HG03442 (cell line): ENCODE measurements around the gene SPTBN1.

Experiments used
- ATAC-seq: cut with Tn5 transposase; IDR thresholded peaks from one replicate; pipeline ENCODE4 v1.9.1; 2021; ENCODE audit warnings: mild to moderate bottlenecking, moderate library complexity; ENCODE audit not compliant: unreplicated experiment

Gene SPTBN1

DNA sequence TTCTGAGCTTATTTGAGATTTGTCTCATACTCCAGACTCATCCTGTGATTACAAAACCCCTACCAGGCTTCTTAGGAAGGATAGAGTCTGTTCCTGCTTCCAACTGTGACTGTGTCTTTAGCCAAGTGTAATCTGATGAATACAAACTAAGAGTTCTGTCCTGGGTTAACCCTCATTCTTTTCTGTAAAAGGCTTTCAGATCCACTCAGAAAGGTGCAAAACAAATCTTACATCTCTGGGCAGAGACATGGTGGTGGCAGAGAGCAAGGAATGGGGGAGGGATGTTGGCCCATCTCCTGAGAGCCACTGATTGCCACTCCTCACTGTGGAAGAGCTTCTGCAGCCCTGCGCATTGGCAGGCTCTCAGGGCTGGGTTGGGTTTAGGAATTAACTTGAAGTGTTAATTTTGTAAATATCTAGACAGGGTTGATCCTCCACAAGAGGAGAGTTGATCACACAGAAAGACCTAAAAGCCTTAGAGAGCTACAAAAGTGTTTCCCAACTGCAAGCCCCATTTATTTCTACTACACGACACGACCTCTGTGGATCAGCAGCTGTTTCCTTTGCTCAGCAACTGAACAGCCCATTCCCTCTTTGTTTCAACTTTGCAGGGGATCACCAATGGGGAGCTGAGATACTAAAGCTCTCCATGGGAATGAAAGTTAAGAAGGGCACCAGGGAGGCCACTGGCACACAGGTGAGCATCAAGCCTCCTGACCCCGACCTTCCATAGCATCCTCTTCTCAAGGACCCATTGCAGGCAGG, 23.7 kb upstream of the SPTBN1 start:
- ATAC-seq = no peak

DNA sequence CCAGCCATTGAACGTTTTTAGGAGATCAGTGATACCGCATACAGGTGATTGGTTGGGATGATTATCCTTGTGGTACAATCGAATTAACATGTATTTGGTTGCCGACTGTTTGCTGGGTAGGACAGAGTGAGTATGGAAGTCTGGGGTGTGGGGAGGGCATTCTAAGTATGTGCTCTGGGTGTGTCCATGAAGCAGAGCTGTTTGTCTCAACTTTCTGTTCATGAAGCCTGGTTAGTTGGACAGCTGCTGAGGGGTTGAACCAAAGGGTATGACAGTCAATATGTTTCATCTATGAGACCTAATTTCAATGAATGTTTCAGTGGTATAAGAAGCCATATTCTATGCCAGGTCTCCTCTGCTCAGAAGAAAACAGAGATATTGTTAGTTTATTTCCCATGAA, 21.9 kb upstream of the SPTBN1 start:
- no peak for ATAC-seq

DNA sequence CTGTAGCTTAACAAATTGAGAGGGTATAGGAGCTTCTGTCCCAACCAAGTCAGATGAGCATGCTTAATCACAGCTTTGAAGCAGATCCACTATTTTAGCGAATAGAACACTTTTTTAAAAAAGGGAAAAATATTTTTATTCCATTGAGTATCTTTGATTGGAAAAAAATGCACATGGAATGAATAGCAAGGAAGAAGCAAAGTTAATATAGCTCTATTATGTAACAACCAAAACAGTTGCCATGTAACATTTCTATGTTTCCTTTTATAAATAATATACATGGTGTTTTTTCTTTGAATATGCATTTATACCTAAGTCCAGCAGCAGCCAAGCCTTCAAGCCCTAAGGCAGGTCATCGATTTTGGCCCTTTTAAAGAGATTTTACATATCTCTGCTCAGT, 21.4 kb upstream of the SPTBN1 start:
- ATAC-seq = no peak

DNA sequence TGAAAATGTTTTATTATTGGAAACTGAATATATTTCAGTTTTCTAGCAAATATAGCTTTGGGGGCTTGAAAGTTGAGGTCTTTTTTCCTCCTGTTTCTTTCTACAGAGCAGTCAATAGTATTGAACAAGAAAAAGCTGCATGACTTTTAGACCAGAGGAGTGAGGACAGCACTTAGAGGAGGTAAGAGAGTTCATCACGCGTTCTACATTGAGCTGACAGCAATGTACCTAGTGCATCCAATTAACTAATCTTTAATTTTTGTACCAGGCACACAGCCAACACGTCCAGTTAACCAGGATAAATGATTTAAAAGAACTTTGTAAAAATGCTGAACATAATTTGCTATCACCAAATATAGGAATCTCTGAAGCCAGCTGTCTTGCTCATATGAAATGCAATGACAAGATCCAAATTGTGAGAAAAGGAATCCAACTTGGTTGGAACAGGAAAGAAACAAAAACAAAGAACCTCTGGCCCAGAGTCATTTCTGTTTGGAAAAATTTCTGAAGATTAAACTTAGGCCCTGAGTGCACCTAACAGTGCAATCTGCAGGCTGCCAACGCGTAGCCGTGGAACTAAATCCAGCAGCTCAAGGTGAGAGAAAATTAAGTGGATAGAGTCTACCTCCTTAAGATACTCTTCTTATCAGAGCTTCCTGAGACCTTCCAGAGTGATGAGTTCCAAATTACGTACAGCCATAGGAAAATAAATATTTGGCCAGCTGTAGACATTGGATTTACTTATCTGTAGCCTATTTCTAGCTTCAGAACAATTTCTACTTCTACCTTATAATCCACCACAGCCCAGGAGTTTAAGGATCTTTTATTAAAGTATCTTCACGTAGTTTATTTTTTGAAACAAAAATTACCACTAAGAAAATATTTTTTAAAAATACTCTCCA, 20.6 kb upstream of the SPTBN1 start:
- no peak for ATAC-seq

DNA sequence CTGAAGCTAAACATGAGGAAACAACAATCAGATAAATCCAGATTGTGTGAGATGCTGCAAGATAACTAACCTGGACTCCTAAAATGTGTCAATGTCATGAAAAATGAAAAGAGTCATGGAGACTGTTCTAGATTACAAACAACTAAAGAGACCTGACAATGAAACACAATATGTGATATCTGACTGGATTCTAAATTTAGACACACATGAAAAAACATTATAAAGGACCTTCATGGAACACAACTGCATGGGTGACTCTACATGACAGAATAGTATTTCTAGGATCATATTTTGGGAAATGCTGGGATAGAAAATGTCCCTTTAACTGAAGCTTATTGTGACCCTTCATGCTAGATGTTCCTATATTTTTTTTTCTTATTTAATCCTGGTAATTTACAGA, 18.5 kb upstream of the SPTBN1 start:
- no peak for ATAC-seq

DNA sequence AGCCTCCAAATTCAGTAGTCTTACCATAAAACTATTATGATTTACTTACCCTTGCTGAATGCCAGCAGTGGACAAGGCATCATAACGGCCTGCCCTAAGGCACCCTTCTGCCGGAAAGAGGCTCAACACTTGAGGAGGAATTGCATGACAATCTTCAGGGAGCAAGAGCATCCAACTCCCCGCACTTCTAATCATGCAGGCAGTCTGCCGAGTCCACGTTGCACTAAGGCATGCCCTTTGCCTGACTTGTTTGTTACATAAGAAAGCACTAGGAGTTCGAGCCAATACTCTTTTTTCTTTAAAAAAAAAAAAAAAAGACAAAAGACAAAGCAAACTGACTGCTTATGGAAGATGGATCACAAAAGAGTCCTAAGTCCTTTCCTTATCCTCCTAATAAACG, 17.9 kb upstream of the SPTBN1 start:
- no peak for ATAC-seq

DNA sequence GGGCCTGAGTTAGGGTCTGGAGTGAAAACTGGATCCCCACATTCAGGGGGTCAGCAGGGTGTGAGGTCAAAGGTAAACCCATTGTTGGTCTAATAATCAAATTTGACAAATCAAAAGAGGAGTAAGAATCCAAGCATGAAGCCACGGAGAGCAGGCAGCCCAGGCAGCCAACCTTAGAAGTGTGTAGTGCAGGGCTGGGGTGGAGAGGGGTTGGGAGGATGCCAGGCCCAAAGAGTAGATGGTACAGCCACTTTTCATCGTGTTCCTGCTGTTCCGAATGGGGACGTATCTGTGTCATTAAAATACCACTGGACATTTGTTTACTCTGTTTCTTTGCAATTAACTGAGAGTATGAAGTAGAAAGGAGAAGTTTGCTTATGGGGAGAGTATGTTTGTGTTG, 16.5 kb upstream of the SPTBN1 start:
- no peak for ATAC-seq

DNA sequence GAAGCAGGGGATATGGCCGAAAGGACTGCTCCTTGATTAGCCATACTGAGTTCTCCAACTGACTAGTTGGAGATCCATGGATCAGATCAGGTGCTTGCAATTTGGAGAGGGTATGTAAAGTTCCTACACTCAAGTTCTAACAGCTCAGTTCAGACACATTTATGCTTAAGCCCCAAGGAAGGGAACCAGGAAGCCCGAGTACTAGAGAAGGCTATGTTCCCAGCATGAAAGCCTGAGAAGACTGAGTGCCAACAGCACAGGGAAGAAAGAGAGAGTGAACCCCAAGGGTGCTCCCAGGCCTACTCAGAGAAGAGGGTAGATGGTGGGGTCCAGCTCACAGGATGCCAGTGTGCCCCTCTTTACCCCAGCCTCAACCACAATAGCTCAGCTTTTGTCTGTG, 16.1 kb upstream of the SPTBN1 start:
- ATAC-seq = no peak

DNA sequence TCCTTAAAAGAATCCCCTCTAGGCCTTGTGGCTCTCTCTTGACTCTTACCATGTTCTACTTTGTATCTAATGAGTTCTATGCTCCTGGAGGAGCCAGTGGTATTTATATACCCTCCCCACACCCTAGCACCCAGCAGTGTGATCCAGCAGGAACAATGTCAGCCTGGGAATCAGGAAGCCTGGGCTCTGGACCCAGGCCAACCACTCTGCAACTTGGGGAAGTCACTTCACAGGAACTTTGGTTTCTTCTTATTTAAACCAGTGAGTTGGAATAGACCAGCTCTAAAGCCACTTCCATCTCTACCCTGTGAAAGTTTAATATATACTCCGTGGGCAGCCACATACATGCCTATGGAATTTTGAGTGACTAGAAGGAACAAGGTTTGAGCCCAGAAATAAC, 11.6 kb upstream of the SPTBN1 start:
- ATAC-seq = no peak

DNA sequence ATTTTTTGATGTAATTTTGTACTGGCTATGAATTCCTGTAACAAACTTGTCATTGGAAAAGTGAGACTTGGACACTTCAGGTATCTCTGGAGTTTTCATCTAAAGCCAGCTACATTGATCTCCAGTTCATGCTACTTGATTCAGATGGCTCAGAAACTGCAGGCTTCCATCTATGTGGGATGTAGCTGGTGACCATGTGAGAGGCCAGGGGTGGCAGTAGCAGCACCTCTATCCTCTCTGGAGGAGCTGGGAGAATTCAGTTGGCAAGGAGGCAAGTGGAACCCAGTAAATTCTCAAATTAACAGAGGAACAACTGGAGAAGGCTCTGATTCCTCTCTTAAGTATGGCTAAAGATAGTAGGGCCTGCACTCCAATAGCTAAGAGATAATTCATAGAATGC, 10.0 kb upstream of the SPTBN1 start:
- ATAC-seq = no peak

DNA sequence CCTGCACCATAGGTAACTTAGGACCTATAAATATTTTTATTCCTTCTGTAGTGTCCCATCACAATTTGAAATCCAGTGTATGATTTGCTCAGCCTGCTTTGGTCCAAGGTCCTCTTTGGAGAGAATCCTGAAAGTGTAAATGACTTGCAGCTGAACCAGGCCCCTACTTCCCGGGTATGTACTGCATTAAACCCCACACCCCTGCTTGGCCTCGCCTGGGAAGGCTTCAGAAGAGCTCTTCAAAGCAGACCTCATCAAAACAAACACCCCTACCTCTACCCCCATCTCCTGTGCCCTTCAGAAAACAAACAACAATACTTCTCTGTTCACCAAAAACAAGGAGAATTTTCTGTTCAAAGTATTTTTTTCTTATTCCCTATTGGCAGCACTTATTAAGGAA, 9.5 kb upstream of the SPTBN1 start:
- ATAC-seq = no peak

DNA sequence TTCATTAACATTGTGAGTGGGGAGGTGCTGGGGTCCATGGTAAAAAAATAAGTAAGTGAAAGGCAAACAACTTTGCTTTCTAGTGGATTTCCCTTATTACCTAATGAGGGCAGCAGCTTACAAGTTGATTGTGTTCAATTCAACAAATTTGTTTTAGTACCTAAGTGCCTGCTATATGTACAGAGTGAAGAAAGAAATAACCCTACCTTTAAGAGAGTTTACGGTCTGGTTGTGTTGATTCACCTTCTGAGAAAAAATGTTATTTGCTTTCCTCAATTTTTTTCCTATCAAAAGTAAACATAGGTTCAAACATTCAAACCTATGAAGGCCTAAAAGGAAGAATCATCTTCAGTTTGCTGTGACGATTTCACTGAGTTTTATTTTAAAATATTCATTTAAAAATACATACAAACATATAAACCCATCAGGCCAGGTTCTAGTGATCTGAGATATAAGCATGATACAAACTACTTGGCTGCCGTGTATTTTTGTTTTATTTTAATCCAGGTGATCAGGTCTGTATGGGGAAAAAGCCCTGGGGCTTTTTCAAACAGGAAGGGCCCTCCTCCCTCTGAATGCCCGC, 1.5 kb upstream of the SPTBN1 start:
- ATAC-seq = no peak

DNA sequence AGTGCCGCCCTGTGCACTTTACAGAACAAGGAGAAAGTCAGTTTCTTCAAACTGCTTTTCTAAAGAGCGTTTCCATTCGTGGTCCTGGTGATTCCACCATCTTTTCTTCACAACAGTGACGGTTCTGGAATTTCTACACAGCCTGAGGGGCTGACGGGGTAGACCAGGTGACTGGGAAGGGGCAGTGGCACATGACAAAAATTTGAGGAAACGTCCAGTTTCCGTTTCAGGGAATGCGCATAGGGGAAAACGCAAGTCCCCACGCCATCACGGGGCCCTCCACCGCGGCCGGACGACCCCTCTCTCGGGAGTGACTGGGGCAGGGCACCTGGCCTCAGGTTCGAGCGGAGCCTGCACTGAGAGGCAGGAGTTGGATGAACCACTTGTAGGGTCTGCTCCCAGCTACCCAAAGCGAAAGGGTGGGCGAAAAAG, 980 bp upstream of the SPTBN1 start:
- ATAC-seq = no peak

DNA sequence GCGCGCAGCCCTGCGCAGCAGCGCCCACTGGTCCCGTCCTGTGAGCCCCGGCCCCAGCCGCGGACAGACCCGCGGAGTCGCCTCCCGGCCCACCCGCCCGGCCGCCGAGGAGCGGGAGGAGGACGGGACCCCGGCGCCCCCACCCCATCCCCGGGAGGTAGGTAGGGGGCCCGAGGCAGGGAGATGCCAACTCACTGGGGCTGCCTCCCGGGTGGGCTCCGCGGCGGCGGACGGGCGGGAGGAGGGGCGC, 160 bp downstream of the SPTBN1 start:
- ATAC-seq = no peak

DNA sequence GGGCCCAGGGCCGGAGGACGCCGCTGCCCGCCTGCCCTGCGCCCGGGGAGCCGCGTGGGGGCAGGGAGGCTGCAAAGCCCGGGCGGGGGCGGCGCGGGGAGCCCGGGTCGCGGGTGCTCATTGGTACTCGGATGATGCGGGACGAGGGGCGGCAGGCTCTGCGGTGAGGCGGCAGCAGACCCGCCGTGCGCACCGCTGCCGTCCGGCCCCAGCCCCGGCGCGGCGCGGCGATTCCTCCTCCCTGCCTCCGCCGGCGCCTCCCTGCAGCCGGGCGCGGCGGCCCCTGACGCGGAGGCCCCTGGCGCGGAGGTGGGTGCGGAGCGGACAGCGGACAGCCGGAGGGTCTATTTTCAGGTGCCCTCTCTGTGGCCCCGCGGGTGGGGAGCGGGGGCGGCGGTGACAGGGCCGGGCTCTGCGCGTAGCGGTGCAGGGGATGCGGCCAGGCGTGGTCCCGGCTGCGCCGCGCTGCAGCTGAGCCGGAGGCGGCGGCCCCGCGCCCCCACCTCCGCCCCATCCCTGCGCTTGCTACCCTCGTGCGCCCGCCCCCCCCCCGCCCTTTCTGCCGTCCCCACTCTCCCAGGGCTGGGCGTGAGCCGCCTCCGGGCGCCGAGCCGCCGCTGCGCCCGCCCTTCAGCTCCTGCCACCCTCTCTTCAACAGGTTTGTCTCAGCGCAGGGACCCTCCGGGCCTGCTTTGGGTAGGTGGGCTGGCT, 640 bp downstream of the SPTBN1 start:
- peak; percentile 39 for ATAC-seq

DNA sequence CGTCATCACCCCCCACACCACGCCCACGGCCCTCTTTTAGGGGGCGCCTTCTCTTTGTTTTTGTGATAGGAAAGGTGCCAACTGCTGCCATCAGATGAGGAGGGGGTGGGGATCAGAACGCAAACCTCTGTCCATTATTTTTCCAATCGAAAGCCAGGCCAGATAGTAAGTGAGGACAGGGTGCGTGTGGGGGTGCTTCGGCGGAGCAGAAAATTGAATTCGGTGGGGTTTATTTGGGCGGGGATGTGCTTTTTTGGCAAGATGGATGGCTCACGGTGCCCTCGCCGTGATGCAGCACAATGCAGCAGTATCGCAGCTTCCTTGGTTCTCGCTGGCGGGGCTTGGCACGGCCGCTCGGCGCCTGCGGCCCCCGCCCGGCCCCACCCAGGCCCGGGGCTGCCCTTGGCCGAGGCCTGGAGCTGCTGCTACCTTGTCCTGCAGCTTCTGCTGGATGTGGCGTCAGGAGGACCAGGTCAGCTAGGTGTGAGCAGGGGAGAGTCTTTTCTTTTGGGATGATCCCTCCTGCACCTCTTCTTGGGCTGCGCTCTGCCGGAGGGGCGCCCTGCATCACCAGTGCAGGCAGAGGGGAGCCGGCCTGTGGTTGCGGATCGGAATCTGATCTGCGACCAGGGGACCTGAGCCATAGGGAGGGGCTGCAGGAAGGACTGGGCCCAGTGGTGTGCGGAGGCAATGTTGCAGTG, 1.3 kb downstream of the SPTBN1 start:
- no peak for ATAC-seq

DNA sequence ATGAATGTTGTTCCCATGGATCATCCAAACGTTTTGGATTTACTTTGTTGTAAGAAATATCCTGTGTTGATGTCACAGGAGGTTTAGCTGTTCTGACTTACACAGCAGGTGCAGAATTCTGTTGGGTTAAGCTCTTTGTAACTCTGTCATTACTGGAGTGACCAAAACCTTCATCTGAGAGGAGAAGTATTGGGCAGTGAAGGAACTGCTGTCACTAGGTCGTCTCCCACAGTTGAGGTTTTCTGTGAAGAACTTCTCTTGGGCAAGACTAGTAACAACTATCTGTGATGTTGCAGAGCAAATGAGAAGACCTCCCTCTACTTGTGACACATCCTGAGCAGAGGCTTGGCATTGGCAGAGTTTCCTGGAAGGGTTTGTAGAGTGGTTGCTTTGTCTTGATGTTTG, 2.9 kb downstream of the SPTBN1 start:
- ATAC-seq = no peak

DNA sequence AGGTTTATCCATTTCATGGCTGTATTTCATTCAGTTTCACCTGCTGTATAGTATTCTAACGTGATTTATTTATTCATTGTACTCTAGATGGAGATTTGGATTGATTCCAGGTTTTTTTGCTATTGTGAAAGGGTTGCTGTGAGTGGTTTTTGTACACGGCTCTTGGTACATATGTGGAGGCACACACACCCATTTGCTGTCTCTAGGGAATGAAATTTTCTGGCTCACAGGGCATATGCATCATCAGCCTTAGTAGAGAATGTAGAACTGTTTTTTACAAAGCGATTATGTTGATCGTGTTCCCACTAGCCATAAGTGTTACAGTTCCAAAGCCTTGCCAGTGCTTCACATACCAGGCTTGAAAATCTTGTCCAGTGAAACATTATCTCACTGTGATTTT, 5.1 kb downstream of the SPTBN1 start:
- no peak for ATAC-seq

DNA sequence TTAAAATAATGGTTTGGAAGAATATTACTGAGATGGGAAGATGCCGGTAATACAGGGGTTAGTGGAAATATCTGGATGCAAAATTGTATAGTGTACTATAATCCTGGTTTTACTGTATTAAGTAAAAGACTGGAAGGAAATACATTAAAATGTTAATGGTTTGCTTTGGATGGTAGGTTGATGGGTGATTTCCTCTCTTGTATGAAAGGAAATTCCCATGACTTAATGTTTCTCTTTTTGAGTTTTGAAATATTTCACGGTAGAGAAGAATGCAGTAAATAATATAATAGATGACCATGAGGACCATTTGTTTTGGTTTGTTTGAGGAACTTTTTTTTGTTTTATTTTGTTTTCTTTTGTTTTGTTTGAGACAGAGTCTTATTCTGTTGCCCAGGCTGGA, 8.2 kb downstream of the SPTBN1 start:
- ATAC-seq = no peak

DNA sequence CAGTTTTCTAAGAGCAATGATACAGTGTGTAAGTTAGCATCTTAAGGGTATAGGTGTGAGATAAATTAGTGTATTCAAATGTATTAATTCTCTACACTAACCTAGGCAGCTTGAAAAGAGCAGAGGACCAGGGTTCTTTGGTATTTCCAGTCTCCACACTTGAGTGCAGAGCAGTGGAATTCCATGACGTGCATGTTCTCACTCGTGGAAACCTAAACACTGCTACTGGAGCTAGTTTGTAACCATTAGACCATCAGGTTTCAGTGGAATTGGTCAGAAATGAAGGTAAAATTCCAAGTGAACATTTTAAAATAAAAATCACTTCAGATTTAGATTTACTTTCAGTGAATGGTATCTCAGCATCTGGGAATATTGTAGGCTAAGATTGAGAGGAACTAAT, 9.0 kb downstream of the SPTBN1 start:
- no peak for ATAC-seq

DNA sequence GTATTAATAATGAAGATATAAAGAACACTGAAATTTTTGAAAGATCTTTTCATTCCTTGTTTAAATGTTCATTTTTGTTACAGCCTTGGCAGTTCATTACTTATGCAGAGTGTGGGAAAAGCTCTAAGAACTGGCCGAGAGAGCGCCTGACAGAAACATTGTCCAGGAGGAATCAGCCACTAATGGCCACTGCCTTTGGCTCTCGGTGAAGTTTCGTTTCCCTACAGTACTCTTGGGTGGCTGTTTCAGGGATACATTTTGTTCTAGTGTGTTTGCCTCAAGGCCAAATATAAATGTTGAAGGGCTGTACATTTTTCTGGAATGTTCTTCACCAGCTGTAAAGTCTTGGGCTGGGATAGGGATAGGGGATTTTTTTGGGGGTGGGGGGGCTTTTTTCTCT, 10.7 kb downstream of the SPTBN1 start:
- no peak for ATAC-seq
